NCI-H524 treated with DMSO at 0.1 percent for 48 hours (cell line): Measurements from ENCODE around the gene EDN2.

ENCODE experiments used
- DNase-seq: peaks from one replicate; lab custom pipeline; 2025; lab: John Stamatoyannopoulos, UW

The EDN2 gene

DNA sequence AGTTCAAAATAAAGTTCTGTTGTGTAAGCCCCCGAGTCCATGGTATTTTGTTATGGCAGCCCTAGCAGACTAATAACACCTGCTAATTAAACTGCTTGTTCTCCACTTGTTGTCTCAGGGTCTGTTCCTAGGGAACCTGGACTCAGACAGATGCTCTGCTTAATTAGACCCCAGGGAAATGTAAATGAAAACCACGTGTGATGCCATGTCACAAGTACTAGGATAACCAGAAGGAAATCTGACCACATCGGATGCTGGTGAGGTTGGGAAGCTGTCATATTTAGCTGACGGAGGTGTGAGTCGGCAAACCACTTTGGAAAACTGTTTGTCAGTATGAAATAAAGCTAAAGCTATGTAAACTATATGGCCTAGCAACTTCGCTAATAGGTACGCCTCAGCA is 19.6 kb downstream of the EDN2 start:
- DNase-seq, result peak; percentile 97

DNA sequence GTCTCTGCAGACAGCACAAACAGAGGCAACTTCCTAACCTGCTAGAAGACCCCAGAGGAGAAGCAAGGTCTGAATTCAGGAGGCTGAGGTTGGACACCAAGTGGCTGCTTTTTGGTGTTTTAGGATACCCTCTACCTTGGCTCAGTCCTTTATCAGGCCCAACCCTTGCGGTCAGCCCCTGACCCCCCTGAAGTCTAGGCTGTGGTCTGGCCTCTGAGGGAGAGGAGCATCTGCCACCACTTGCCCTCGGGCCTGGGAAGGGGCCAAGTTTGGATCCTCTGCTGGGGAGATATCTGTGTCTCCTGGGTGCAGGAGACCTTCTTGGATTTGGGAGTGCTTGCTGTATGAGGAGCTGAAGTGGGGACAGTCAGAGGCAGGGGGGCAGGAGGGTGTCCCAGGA is 21.0 kb downstream of the EDN2 start:
- DNase-seq, result no peak

DNA sequence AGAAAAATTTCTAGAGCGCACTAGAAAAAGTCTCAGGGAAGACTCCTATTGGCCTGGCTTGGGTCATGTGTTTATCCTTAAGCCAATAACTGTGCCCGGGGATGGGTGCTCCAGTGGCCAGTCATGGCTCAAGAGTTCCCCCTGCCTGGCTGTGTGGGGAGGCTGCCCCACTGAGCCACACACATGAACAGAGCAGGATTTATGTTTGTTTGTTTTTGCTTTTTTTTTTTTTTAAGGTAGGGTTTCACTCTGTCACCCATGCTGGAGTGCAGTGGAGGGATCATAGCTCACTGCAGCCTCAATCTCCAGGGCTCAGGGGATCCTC is 21.8 kb downstream of the EDN2 start:
- no peak for DNase-seq

DNA sequence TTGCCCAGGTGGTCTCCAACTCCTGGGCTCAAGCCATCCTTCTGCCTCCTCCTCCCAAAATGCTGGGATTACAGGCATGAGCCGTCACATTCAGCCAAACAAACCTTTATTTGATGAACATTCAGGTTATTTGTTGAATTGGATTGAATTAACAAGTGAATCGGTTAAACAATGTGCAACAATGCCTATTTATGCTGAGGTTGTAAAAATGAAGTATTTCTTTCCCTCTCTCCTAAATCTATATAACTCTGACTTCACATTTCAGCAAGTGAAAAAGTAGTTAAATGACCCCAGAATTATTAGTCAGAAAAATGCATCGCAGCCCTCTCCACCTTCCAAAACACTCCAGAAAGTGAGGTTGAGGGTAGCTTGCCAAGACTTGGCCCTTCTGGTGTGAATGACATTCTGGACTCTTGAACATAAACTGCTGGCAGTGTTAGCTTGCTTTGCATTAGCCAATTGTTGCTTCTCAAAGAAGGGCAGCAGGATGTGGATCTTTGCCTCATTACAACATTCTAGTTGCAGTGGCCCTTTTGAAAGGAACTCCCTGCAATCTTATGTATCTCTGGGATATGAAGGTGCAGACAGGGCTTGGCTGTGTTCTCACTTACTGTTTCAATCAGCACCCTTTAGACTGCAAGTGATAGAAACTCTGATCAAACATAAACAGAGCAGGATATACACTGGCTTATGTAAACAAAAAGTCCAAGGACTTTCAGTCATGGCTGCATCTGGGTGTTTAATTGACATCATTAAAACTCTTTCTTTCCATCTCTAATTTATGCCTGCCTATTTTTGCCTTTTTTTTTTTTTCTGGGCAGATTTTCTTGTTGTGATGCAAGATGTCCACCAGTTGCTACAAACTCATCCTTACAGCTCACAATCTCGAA is 22.4 kb downstream of the EDN2 start:
- no peak for DNase-seq

DNA sequence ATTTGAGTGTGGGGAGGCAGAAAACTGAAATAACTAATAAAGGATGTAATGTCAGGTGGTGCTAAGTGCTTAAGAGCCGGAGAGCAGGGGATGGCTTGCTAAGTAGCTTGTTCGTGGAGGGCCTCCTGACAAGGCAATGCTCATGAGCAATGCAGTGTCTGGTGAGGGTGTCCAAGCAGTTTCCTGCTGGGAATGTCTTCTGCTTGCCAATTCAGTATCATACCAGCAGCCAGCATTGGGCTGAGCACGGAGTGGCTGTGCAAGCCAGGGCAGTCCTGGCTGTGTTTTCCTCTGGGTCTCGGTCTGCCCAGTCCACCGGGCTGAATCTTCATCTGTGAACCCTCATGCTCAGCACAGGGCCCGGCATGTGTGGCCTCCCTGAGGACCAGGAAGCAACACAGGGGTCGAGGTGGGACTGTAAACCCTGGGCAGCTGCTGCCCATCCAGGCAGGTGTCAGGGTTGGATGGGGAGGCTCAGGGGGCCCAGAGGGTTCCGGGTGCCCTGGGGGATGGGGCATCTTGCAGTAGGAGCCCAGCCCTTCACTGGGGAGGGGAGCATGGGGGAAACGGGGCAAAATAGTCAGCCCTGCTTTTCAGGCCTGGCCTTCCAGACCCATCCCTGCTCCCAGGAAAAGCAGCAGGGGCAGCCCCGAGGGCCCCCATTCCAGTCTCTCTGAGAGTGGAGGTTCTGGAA is 27.5 kb downstream of the EDN2 start:
- no peak for DNase-seq

DNA sequence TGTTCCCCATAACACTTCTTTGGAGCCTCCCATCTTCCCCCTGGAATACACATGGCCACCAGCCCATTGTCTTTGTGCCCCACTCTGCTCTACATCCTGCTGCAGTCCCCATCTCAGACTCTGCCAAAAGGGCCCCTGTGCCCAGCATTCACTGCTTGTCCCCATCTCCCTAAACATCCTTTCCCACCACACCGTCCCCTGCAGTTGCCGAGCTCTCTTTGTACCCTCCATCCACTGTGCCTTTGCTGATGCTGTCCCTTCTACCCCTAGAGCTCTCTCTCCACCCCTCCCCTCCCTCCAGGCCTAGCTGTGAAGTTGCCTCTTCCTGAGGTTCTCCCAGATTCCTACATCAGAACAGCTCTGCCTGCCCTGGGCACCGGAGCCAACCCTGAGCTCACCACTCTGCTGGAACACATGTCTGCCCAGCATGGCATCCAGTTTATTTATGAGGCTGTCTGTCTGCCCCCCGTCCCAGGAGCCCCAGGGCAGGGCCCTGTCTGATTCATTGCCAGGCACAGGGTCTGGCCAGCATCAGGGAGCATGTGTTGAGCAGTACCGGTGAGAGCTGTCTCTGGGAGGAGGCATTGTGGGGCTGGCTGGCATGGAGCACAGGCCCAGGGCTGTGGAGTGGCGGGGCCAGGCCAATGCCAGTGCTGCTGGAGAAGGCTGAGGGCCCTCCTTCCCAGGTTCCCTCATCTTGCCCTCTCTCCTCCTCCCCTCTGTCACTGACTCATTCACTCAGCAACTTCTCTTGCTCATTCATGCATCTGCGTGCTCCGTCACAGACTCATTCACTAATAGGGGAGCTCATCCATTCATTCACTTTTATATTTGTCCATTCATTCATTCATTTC is 28.8 kb downstream of the EDN2 start:
- DNase-seq, result no peak

DNA sequence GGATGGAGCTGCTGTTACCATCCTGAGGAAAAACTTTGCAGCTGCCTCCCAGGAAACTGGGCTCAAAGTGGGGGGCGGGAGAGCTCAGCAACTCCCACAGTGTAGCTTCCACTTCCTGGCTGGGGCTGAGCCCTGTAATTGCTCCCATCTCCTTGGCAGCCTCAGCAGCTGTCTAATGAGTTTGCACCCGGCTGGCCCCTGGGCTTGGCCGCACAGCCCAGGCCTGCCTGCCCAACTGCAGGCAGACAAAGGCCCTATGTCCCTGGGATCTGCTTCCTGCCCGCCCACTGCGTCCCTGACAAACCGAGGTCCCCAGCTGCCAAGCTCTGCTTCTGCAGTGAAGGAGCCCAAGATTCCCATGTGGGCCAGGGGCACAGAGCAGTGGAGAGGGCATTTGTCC is 30.1 kb downstream of the EDN2 start:
- no peak for DNase-seq

DNA sequence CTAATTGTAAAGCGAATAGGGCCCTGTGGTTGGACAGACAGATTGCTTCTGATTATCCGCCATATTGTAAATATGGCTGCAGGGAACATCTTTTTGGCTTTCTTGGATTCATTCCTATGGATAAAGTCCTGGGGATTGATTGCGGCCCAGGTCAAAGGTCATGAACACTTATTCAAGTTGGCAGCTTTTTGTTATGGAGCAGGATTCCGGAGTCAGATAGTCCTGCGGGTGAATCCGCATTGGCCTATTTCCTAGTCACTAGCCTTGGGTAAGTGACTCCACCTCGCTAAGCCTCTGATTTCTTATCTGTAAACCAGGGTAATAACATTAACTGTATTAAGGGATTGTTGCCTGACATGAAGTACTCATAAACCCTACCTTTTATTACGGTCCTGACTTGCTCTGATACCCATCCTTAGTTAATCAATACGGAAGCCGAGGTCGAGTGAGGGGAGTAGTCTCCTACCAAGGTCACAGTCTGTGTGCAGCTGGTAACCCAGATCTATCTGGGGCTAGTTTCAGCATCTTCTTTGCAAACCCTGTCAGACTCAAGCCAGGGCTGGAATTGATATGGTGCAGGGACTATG is 31.7 kb downstream of the EDN2 start:
- DNase-seq, result no peak

DNA sequence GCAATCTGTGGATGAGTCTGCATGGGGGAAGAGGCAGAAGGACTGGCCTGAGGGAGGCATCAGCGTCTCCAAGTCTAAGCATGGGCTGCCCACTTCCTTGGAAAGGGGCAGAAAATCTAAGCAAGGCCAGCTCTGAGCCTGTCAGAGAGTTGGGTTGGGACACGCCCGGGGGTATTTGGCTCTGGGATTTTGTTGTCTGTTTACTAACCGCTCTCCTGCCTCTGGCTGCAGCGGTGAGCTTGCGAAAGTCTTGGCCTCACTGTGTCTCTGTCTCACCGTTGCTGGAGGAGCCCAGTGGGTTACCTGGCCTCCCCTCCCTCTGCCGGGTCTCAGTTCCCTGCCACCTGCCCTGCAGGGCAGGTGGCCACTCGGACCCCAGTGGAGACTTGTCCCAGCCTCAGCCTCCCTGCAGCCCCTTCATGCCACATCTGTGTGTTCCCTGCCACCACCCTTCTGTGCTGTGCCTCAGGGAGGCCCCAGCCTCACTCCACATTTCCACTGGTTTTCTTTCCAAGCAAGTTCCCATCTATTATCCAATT is 33.7 kb downstream of the EDN2 start:
- no peak for DNase-seq

DNA sequence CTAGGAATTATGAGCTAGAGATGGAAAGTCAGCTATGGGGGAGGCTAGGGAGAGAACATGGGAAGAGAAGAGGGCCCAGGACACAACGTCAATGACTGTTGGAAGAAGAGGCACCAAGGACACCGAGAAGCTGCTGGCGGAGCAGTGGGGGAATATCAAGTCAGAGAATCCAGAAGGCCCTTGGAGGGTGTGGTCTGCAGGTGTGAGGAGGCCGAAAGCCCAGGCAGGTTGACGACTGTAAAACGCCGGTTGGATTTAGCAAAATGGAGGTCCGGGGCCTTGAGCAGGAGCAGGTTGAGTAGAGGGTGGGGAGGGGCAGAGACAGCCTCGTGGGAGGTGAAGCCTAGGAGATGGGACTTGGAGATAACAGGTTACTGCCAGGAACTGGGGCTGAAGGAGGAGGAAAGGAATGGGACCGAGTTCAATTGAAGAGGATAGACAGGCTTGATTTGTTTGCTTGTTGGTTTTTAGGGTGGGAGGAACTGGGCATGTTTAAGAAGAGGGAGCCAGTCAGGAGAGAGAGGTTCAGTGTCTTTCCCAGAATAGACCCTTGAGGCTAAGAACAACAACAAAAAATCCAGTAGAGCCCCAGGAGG is 35.1 kb downstream of the EDN2 start:
- DNase-seq, result no peak

DNA sequence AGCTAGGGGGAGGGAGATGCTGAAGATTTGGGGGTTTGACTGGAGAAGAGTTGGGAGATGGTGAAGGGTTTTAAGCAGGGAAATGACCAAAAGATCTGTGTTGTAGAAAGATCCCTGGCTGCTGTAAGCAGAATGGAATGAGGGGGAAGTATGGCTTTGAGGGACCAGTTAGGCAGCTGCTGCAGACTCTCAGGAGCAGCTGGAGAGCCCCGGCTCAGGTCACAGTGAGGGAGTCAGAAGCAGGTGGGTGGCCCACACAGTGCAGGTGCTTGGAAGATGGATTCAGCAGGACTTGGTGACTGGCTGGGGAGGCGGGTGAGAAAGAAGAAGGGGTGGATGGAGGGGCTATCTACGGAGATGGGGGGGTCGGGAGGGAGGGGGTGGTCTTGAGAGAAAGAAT is 35.7 kb downstream of the EDN2 start:
- DNase-seq, result peak; percentile 15

DNA sequence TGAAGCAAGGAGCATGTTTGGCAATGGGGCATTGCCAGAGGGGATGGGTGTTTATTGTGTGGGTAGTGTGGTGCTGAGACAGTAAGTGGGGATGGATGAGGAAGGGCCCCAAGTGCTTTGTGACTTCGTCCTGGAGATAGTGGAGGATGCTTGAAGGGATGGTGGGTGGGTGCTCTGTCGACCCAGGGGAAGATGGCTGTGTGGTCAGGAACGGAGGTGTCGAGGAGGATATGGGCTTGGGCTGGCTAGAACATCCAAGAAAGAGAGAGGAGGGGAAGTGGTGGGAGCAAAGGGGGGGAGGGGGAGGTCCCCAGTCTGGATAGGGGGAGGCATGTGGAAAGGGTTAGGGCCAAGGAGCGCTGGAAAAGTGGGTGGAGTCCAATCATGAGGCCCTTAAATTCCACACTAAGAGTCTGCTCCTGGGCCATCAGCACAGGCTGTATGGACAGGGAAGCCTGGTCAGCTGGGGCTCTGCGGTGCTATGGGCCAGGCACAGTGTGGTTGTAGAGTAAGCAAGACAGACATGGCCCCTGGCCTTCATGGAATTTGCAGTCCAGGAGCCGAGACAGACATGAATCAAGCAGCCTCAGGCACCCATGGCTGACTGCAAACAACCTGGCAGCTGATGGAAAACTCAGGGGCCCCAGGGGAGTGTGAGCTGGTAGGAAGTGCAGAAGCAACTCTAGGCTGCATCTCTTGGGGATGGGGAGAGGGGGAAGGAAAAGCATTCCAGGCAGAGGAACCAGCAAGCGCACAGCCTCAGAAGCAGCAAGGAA is 36.3 kb downstream of the EDN2 start:
- no peak for DNase-seq

DNA sequence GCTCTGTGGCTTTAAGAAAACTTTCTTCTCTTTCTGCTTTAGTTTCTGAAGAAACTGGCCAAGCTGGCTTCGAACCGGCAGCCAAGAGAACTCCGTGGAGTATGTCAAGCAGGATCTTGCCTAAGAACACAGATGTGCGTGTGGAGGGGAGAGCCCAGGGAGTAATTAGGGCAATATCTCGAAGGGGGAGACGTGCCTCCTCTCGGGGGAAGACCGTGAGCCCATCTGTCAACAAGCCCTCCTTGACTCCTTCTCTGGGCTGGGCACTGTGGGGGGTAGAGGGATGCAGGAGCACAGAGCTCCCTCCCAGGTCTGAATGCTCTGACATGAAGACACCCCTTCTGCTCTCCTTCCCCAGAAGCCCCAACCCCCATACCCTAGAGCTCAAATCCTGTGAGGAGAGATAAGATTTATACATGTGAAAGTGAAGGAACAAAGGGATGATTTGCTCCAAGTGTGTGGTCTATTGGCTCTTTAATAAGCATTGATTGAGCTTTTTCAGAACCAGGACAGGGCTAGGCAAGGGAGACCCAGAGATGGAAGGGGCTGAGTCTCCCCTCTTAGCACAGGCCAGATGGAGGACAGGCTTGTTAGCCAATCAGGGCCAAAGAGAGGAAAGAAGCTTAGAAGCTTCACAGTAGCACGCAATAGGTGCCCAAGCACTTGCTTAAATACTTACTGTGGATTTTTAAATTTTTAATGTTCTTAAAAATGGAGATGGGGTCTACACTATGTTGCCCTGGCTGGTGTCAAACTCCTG is 37.5 kb downstream of the EDN2 start:
- DNase-seq, result peak; percentile 90

DNA sequence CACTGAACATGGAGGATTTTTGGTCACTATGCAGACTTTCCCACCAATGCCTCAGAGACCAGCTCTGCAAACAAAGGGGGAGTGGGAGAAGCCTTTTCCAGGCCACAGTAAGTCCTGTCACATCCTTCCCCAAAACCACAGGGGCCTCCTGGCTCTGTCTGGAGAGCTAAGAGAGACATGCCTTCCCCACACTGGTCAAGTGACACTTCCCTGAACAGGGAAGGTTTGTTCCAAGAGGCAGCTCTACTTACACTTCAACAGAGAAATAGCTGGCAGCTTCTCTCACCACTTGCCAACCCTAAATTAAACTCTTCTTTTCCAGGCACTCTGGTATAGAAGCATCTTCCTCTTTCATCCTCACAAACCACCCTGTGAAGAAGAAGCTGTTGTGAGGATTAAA is 39.7 kb downstream of the EDN2 start:
- no peak for DNase-seq

DNA sequence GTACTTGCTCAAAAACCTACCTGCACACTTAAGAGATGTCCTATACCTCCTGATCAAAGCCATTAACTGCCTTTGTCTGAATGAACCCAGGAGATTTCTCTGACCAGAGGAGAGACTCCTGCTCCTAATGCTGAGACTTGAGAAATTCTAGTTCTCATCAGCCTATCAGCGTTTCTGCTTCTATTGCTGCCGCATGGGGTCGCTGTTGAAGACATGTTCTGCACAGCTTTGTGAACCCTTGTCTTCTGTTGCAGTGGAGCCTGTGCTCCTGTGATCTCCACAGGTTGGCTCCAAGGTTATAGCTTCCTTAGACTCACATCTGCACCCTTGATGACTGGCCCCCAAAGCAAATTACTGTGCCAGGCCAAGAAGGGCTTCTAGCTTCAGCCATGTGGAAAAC is 40.2 kb downstream of the EDN2 start:
- DNase-seq, result no peak

DNA sequence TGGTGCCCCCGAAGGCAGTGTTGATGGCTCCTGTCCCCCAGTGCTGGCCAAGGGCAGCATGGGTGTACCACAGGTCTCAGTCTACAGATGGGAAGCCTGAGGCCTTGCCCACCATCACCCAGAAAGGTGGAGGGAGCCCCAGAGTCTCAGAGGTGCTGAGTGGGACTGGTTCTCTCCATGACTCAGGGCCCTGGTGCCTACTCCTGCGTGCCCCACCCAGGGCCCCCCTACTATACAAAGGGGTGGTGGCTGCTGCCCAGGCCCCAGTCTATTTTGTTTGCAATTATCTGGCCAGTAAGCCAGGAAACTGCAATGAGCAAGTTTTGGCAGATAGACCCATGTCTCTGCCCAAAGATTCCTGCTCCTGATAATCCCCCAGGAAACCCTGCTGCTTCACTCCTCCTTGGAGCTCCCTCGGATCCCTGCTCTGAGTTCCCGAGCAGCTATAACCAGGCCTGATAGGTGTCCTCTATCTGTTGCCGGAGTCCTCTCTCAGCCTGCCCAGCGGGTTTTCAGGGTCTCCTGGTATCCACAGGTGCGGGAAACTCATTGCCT is 41.7 kb downstream of the EDN2 start:
- no peak for DNase-seq

DNA sequence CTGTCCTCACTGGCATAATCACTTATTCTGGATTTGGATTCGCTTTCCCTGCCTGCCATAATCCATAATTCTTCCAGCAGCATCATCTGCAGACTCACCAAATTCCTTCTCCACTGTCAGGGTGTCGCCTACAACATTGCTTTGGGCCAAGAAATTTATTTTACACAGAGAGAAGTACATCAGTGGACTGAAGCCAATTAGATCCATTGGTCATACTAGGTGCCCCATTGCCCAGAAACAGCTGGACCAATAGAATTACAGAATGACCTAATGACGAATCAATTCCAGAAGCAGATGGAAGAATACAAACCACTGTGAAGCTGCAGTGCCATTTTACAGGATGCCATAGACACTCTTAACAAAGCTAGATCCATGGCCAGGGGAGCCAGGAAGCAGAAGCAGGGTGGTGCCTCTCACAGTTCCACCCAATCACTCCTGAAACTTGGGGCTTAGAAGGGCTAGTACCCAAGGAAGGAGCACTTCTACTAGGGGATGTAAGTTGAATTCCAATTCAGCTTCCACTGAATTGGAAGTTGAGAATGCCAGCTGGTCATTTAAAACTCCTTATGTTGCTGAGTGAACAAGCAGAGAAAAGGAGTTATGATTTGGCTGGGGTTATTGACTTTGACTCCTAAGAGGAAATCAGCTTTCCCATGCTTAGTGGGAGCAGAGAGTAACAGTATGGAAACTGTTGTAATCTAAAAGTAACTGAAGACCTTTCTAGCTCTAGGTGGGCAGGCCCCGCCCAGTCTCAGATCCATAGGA is 44.0 kb downstream of the EDN2 start:
- no peak for DNase-seq

DNA sequence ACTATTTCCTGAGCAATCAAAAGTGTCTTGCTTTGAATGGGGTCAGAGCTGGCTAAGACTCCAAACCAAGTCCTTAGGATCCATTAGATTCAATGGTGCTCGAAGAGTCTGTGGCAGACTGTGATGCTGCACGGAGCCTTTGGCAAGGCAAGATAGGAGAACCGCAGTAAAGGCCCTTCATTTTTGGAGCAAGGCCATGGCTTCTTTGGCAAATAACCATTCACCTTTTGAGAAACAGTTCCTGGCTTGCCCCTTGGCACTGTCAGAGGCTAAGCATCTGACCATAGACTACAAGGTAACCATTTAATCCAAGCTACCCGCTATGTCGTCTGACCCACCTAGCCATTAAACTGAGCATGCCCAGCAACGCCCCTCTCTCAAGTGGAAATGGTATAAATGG is 45.2 kb downstream of the EDN2 start:
- DNase-seq, result no peak

DNA sequence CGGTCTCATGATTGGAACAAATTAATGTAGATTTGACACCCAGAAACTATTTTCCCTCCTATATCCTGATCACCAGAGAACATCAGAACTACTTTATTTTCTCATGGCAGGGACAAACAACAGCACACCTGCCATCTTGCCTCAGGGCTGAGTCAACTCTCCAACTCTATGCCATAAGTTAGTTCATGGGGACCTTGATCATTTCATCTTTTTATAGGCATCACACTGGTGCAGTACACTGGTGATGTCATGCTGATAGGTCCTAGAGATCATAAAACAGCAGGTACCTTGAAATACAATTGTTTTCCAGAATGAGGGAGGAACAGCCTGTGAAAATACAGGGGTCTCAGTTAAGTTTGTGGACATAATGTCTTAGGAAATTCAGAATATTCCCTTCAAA is 45.8 kb downstream of the EDN2 start:
- DNase-seq, result no peak
